Measurements from ENCODE around the gene FKBP8.

- TF ChIP-seq CTCF (IDR thresholded peaks at IDR 0.05) (no peak), POLR2AphosphoS5 (IDR thresholded peaks at IDR 0.05) (no peak)
Measured at GRCh38 chr19:18566953-18567352, 23.6 kb upstream of the FKBP8 start.

All from transverse colon (tissue), 4 donors.